Vagina (tissue), 2 donors: ENCODE data around the gene DLG3. TPM values are rescaled to one million over a fixed set of nuclear protein-coding genes. Genes with fewer than 3 reads are reported as not detected.
"Not testable (repeated sequence)": the region's sequence is repeated elsewhere in the genome, so short reads cannot be mapped to it uniquely, and the experiment has no call there.

Experiments
- DNase-seq, 2 donors: peaks; one replicate each; pipeline ENCODE4 v3.0.0-alpha.2; 2017; ENCODE audit errors: extremely low spot score in 2 of 2
- H3K27ac ChIP-seq: fragments of 200-600 bp; sonication (generic); one replicate; pipeline ENCODE4 v1.5.1; 2019
- H3K27me3 ChIP-seq: fragments of 200-600 bp; sonication (generic); one replicate; pipeline ENCODE4 v1.5.1; 2019
- H3K36me3 ChIP-seq, 2 donors: fragments of 200-600 bp; sonication (generic); one replicate each; pipeline ENCODE4 v1.5.1; 2017 to 2019
- H3K4me1 ChIP-seq: fragments of 200-600 bp; sonication (generic); one replicate; pipeline ENCODE4 v1.5.1; 2019
- H3K4me3 ChIP-seq, 2 donors: fragments of 200-600 bp; sonication (generic); 1 replicate in 1 of 2; 2 replicates in 1 of 2; pipeline ENCODE4 v1.5.1; 2016 to 2019
- H3K9me3 ChIP-seq: fragments of 200-600 bp; sonication (generic); one replicate; pipeline ENCODE4 v1.5.1; 2019
- POLR2A ChIP-seq, 2 donors: fragments of 450-650 bp; IDR thresholded peaks; one replicate each; pipeline ENCODE4 v1.6.1; 2017; ENCODE audit warnings: antibody characterized with exemption in 2 of 2, mild to moderate bottlenecking in 2 of 2, moderate library complexity in 2 of 2
- POLR2AphosphoS5 ChIP-seq, 2 donors: sonication (generic); formaldehyde crosslinking; IDR thresholded peaks; one replicate each; pipeline ENCODE4 v1.9.0; 2017; ENCODE audit warnings: antibody characterized with exemption in 2 of 2, mild to moderate bottlenecking in 2 of 2, low read depth in 1 of 2; ENCODE audit not compliant: insufficient read depth in 1 of 2
- intact Hi-C: fragments of 100-400 bp; cut with DNase I; formaldehyde crosslinking; loops from one replicate; pipeline ENCODE4 v1.15.1; 2023
- total RNA-seq: library from RNA; depleted of rRNA; stranded (reverse); fragments of >200 nt; gene quantifications from one replicate; pipeline ENCODE4 v1.2.3, GENCODE V29; 2016
- TF ChIP-seq, protein P1 (sequence below), 3 experiments: fragments of 450-650 bp in 2 of 3; fragments of 200-600 bp in 1 of 3; sonication (generic) in 1 of 3; IDR thresholded peaks; one replicate each; pipeline ENCODE4 v1.5.1; 2017 to 2019; ENCODE audit warnings: antibody characterized with exemption in 3 of 3, mild to moderate bottlenecking in 2 of 3, moderate library complexity in 2 of 3

The DLG3 gene
- total RNA-seq, 1 donor from 2014 or later = 27.0 TPM

DNA sequence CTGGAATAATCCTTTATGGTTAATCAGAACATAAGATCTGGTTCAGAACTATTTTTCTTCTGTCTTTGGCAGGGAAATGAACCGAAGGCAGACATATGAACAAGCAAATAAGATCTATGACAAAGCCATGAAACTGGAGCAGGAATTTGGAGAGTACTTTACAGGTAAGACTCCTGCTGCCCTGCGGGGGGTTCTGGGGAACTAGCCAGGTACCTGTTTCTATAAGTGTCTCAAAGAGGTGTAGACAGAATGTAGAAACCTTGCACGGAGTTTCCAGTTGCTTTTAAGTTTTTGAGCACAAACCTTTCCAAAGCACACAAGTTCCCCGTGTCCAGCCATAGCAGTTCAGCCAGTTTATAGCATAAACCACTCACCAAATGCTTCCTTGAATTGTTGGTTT is 56.2 kb downstream of the DLG3 start:
- Histone ChIP-seq H3K27me3 (no peaks in the 10 kb centered on the region), H3K4me3 (no peak overlapping the region), H3K36me3 (no peaks in the 10 kb centered on the region), H3K4me1 (no peaks in the 10 kb centered on the region), H3K27ac (no peak overlapping the region), H3K9me3 (no peaks in the 10 kb centered on the region)
- TF ChIP-seq POLR2A (IDR thresholded peaks at IDR 0.05) (no peak), POLR2AphosphoS5 (IDR thresholded peaks at IDR 0.05; ENCODE audit: insufficient read depth in 1 of 2, low read depth in 1 of 2) (no peak)
- TF ChIP-seq, protein P1, sequence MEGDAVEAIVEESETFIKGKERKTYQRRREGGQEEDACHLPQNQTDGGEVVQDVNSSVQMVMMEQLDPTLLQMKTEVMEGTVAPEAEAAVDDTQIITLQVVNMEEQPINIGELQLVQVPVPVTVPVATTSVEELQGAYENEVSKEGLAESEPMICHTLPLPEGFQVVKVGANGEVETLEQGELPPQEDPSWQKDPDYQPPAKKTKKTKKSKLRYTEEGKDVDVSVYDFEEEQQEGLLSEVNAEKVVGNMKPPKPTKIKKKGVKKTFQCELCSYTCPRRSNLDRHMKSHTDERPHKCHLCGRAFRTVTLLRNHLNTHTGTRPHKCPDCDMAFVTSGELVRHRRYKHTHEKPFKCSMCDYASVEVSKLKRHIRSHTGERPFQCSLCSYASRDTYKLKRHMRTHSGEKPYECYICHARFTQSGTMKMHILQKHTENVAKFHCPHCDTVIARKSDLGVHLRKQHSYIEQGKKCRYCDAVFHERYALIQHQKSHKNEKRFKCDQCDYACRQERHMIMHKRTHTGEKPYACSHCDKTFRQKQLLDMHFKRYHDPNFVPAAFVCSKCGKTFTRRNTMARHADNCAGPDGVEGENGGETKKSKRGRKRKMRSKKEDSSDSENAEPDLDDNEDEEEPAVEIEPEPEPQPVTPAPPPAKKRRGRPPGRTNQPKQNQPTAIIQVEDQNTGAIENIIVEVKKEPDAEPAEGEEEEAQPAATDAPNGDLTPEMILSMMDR (IDR thresholded peaks at IDR 0.05) = no peak
- no peak for DNase-seq
- intact Hi-C loops = no loop called here

DNA sequence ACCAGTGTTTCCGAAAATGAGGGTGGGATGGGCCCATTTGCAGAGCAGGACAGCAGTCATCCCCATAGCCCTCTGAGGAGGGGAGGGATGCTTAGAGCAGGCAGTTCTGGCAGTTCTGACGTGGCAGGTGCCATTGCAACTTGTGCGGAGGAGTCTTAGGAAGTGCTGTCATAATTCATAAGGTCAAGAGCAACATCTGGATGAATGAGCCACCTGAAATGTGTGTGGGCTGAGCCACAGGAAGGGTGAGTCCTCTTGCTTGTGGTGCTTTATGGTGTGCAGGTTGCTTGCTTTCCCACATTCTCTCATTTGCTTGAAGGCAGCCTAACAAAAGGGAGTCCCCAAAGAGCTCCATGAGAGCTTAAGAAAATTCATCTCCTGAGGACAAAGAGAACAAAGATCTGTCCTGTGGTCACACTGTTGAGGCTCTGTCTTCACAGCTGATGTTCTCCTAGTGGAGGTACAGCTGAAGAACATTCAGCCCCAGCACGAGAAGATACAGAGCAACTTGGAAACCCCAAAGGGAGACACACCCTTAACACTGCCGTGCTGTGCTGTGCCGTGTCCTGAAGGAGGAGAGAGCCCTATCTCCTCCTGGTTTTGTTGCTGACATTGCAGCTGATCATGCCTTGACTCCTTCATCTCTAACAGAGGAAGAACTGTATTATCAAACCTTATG is 60.3 kb downstream of the DLG3 start:
- Histone ChIP-seq H3K4me1 (no peaks in the 10 kb centered on the region), H3K27me3 (no peaks in the 10 kb centered on the region), H3K4me3 (no peak overlapping the region), H3K27ac (no peak overlapping the region), H3K9me3 (no peaks in the 10 kb centered on the region), H3K36me3 (no peaks in the 10 kb centered on the region)
- TF ChIP-seq POLR2A (IDR thresholded peaks at IDR 0.05) = no peak
- no peak for TF ChIP-seq POLR2AphosphoS5 (IDR thresholded peaks at IDR 0.05; ENCODE audit: insufficient read depth in 1 of 2, low read depth in 1 of 2)
- TF ChIP-seq, protein P1 (IDR thresholded peaks at IDR 0.05) = no peak
- DNase-seq = no peak
- intact Hi-C loops = no loop called here

DNA sequence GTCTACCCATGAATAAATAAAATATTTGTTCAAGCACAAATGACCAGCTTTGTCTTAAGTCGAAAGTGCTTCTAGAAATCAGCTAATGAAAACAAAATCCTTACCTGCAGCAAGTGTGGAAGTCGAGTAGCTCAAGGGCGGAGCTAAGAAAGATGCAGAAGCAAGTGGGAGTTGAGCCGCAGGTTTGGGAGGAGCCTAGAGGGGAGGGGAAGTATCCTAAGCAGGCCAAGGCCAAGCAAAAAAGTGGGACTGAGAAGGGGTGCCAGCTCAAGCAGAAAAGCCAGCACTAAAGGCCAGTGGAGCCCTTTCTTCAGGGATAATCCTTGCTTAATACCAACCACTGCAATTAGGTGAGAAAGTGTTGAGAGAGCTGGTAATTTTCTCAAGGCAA is 60.8 kb downstream of the DLG3 start:
- no peak for DNase-seq
- H3K9me3 ChIP-seq = no peaks in the 10 kb centered on the region

GRCh38 chrX:70508296-70508911 is 63.8 kb downstream of the DLG3 start:
- Histone ChIP-seq H3K27ac (no peak overlapping the region), H3K4me3 (no peak overlapping the region), H3K36me3 (no peaks in the 10 kb centered on the region), H3K4me1 (no peaks in the 10 kb centered on the region), H3K9me3 (no peaks in the 10 kb centered on the region), H3K27me3 (no peaks in the 10 kb centered on the region)
- intact Hi-C loops = no loop called here
- DNase-seq = no peak
- no peak for TF ChIP-seq POLR2A (IDR thresholded peaks at IDR 0.05)
- TF ChIP-seq, protein P1 (IDR thresholded peaks at IDR 0.05) = no peak
- no peak for TF ChIP-seq POLR2AphosphoS5 (IDR thresholded peaks at IDR 0.05; ENCODE audit: insufficient read depth in 1 of 2, low read depth in 1 of 2)

More for the DNA sequence above, 60.8 kb downstream of the DLG3 start:
- H3K27ac ChIP-seq = no peak overlapping the region
- intact Hi-C loops = no loop called here
- no peaks in the 10 kb centered on the region for H3K27me3 ChIP-seq
- no peak overlapping the region for H3K4me3 ChIP-seq
- H3K4me1 ChIP-seq = no peaks in the 10 kb centered on the region
- no peaks in the 10 kb centered on the region for H3K36me3 ChIP-seq
- TF ChIP-seq POLR2AphosphoS5 (IDR thresholded peaks at IDR 0.05; ENCODE audit: insufficient read depth in 1 of 2, low read depth in 1 of 2) (no peak), POLR2A (IDR thresholded peaks at IDR 0.05) (no peak)
- TF ChIP-seq, protein P1 (IDR thresholded peaks at IDR 0.05) = no peak

GRCh38 chrX:70509078-70509477 is 64.4 kb downstream of the DLG3 start:
- intact Hi-C loops = no loop called here
- H3K9me3 ChIP-seq = no peaks in the 10 kb centered on the region

GRCh38 chrX:70515270-70515669 is 70.6 kb downstream of the DLG3 start:
- H3K4me3 ChIP-seq, H3K9me3 ChIP-seq, DNase-seq, H3K27ac ChIP-seq, intact Hi-C loops, H3K36me3 ChIP-seq, H3K4me1 ChIP-seq, H3K27me3 ChIP-seq: not testable (repeated sequence)

More at GRCh38 chrX:70509078-70509477, 64.4 kb downstream of the DLG3 start:
- Histone ChIP-seq H3K27ac (no peak overlapping the region), H3K4me3 (no peak overlapping the region), H3K36me3 (no peaks in the 10 kb centered on the region), H3K27me3 (no peaks in the 10 kb centered on the region), H3K4me1 (no peaks in the 10 kb centered on the region)
- TF ChIP-seq POLR2A (IDR thresholded peaks at IDR 0.05) (no peak), POLR2AphosphoS5 (IDR thresholded peaks at IDR 0.05; ENCODE audit: insufficient read depth in 1 of 2, low read depth in 1 of 2) (no peak)
- TF ChIP-seq, protein P1 (IDR thresholded peaks at IDR 0.05) = no peak
- DNase-seq = no peak

DNA sequence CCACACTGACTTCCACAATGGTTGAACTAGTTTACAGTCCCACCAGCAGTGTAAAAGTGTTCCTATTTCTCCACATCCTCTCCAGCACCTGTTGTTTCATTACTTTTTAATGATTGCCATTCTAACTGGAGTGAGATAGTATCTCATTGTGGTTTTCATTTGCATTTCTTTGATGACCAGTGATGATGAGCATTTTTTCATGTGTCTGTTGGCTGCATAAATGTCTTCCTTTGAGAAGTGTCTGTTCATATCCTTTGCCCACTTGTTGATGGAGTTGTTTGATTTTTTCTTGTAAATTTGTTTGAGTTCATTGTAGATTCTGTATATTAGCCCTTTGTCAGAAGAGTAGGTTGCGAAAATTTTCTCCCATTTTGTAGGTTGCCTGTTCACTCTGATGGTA is 71.1 kb downstream of the DLG3 start:
- H3K9me3 ChIP-seq, H3K4me3 ChIP-seq, H3K4me1 ChIP-seq, DNase-seq, H3K27me3 ChIP-seq, intact Hi-C loops, H3K36me3 ChIP-seq, H3K27ac ChIP-seq: not testable (repeated sequence)
